HepG2 (cell line): ENCODE measurements around the gene TBX3. TPM values are rescaled to one million over a fixed set of nuclear protein-coding genes. Genes with fewer than 3 reads are reported as not detected.
A peak's percentile ranks its signal among the peaks of the same experiment; 100 is the strongest.

ENCODE experiments used
- CSRNP2 ChIP-seq: sonication (generic); formaldehyde crosslinking; conservative IDR thresholded peaks from 2 replicates; pipeline ENCODE4 v1.8.0; 2022; ENCODE audit warnings: low read depth, missing genetic modification reagents
- DRAP1 ChIP-seq: IDR thresholded peaks from 2 replicates; pipeline ENCODE4 v1.6.1; 2016; ENCODE audit warnings: missing genetic modification reagents, missing compliant biosample characterization
- MAF1 ChIP-seq: sonication (generic); formaldehyde crosslinking; IDR thresholded peaks from 2 replicates; pipeline ENCODE4 v1.5.0; 2020; ENCODE audit warnings: missing genetic modification reagents, borderline replicate concordance
- MYC ChIP-seq: sonication (generic); formaldehyde crosslinking; IDR thresholded peaks from 2 replicates; pipeline ENCODE4 v1.9.0; 2021; ENCODE audit warnings: missing genetic modification reagents, borderline replicate concordance
- NFIC ChIP-seq: IDR thresholded peaks from 2 replicates; pipeline ENCODE4 v1.6.1; 2012; ENCODE audit warnings: mild to moderate bottlenecking, low read length, inconsistent platforms
- PRMT3 ChIP-seq: sonication (generic); formaldehyde crosslinking; IDR thresholded peaks from 2 replicates; pipeline ENCODE4 v1.8.1; 2022; ENCODE audit warnings: low read depth, mild to moderate bottlenecking, moderate library complexity, missing genetic modification reagents, borderline replicate concordance
- SPEN ChIP-seq: sonication (generic); formaldehyde crosslinking; IDR thresholded peaks from 2 replicates; pipeline ENCODE4 v1.5.1; 2020; ENCODE audit warnings: low read depth, mild to moderate bottlenecking, missing genetic modification reagents
- TFAP4 ChIP-seq: sonication (generic); IDR thresholded peaks from 2 replicates; pipeline ENCODE4 v1.6.1; 2016; ENCODE audit warnings: low read depth, borderline replicate concordance
- ZMYM3 ChIP-seq: sonication (generic); formaldehyde crosslinking; IDR thresholded peaks from 2 replicates; pipeline ENCODE4 v1.5.1; 2020; ENCODE audit warnings: mild to moderate bottlenecking, missing genetic modification reagents
- ZNF317 ChIP-seq: sonication (generic); formaldehyde crosslinking; IDR thresholded peaks from 2 replicates; pipeline ENCODE4 v1.5.0; 2020; ENCODE audit warnings: mild to moderate bottlenecking, missing genetic modification reagents
- ZNF331 ChIP-seq: sonication (generic); formaldehyde crosslinking; IDR thresholded peaks from 2 replicates; pipeline ENCODE4 v1.4.0; 2020; ENCODE audit warnings: missing genetic modification reagents
- ZNF407 ChIP-seq: sonication (generic); formaldehyde crosslinking; IDR thresholded peaks from one replicate; pipeline ENCODE4 v1.5.1; 2020; ENCODE audit warnings: mild to moderate bottlenecking, missing genetic modification reagents; ENCODE audit errors: not compliant biosample characterization
- ZNF652 ChIP-seq: IDR thresholded peaks from 2 replicates; pipeline ENCODE4 v1.6.1; 2016; ENCODE audit warnings: low read depth, borderline replicate concordance
- ZNF670 ChIP-seq: sonication (generic); formaldehyde crosslinking; IDR thresholded peaks from 2 replicates; pipeline ENCODE4 v1.8.0; 2022; ENCODE audit warnings: mild to moderate bottlenecking, missing genetic modification reagents, borderline replicate concordance
- ZNF710 ChIP-seq: sonication (generic); formaldehyde crosslinking; IDR thresholded peaks from 2 replicates; pipeline ENCODE4 v1.5.0; 2020; ENCODE audit warnings: mild to moderate bottlenecking, missing genetic modification reagents, borderline replicate concordance
- ZNF782 ChIP-seq: sonication (generic); formaldehyde crosslinking; IDR thresholded peaks from 2 replicates; pipeline ENCODE4 v1.4.0; 2020; ENCODE audit warnings: missing genetic modification reagents, mild to moderate bottlenecking, borderline replicate concordance
- ZNF841 ChIP-seq: sonication (generic); formaldehyde crosslinking; IDR thresholded peaks from 2 replicates; pipeline ENCODE4 v1.8.1; 2023; ENCODE audit warnings: missing genetic modification reagents, borderline replicate concordance
- polyA plus RNA-seq, 8 experiments: library from polyadenylated mRNA; depleted of rRNA in 3 of 8; stranded (reverse) in 7 of 8; unstranded in 1 of 8; fragments of >200 nt; fragmentation: Illumina TruSeq in 4 of 8; extraction: Trizol in 4 of 8; gene quantifications; 2 replicates each; pipeline versions ENCODE4 v1.2.1 to v1.2.3, GENCODE V29; 2011 to 2016; ENCODE audit warnings: low read depth in 4 of 8, missing spikeins in 1 of 8, mixed read lengths in 1 of 8; ENCODE audit not compliant: insufficient read depth in 1 of 8
- total RNA-seq, 5 experiments: library from RNA; depleted of rRNA; stranded (reverse); fragments of >200 nt; fragmentation: Illumina TruSeq; extraction: Trizol; gene quantifications; 2 replicates each; pipeline ENCODE4 v1.2.3, GENCODE V29; 2016; ENCODE audit warnings: low read depth in 1 of 5

The TBX3 gene
- total and polyA plus RNA-seq, 2 of the 13 experiments (the other 11 are each of a cell fraction or from before 2014, with no cell fraction given), result 27.1 to 42.4 TPM

GRCh38 chr12:114658002-114658441, 26.0 kb downstream of the TBX3 start (continued):
- TF ChIP-seq ZNF407 (CRISPR knock-in tag), result no peak
- TF ChIP-seq TFAP4, result no peak
- no peak for TF ChIP-seq SPEN
- TF ChIP-seq MAF1 (CRISPR knock-in tag), result no peak
- peak; percentile 100 for TF ChIP-seq ZNF710 (CRISPR knock-in tag)
- TF ChIP-seq ZNF331 (CRISPR knock-in tag), result no peak
- TF ChIP-seq ZNF317 (CRISPR knock-in tag), result peak; percentile 70
- no peak for TF ChIP-seq MYC (CRISPR knock-in tag)
- TF ChIP-seq CSRNP2 (CRISPR knock-in tag), result no peak
- no peak for TF ChIP-seq ZMYM3 (CRISPR knock-in tag)
- TF ChIP-seq NFIC, result peak; percentile 85
- TF ChIP-seq PRMT3 (CRISPR knock-in tag), result no peak
- peak; percentile 63 for TF ChIP-seq ZNF652 (CRISPR knock-in tag)
- no peak for TF ChIP-seq ZNF841 (CRISPR knock-in tag)
- TF ChIP-seq ZNF670 (CRISPR knock-in tag), result no peak
- TF ChIP-seq DRAP1, result peak; percentile 38; the same call in 1 of the 2 replicates
- TF ChIP-seq ZNF782 (CRISPR knock-in tag), result no peak
